ENCODE measurements around the gene PTH2R.
"Not testable (repeated sequence)": the region's sequence is repeated elsewhere in the genome, so short reads cannot be mapped to it uniquely, and the experiment has no call there.

The PTH2R gene

GRCh38 chr2:208529796-208530195 lies 123.2 kb downstream of the PTH2R start:
- H3K4me3 ChIP-seq (ENCODE audit: low read depth, low read length), result no peak overlapping the region
- no peak for DNase-seq (ENCODE audit: low read depth)
- TF ChIP-seq CTCF (IDR thresholded peaks at IDR 0.05; ENCODE audit: insufficient read depth, low read depth, low read length, missing control alignments), result no peak

- H3K4me3 ChIP-seq (ENCODE audit: low read depth, low read length), result no peak overlapping the region
- peak; percentile 11 for DNase-seq (ENCODE audit: low read depth)
- TF ChIP-seq CTCF (IDR thresholded peaks at IDR 0.05; ENCODE audit: insufficient read depth, low read depth, low read length, missing control alignments), result no peak
These were observed 124.8 kb downstream of the PTH2R start for GRCh38 chr2:208531361-208531760.

DNA sequence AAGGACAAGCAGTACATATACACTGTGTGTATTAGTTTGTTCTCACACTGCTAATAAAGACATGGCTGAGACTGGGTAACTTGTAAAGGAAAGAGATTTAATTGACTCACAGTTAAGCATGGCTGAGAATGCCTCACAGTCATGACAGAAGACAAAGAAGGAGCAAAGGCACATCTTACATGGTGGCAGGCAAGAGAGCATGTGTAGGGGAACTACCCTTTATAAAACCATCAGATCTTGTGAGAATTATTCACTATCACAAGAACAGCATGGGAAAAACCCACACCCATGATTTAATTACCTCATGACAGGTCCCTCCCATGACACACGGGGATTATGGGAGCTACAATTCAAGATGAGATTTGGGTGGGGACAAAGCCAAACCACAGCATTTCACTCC lies 129.0 kb downstream of the PTH2R start:
- DNase-seq (ENCODE audit: low read depth); H3K4me3 ChIP-seq (ENCODE audit: low read depth, low read length): not testable (repeated sequence)

- no peak for TF ChIP-seq CTCF (IDR thresholded peaks at IDR 0.05; ENCODE audit: insufficient read depth, low read depth, low read length, missing control alignments)
- DNase-seq (ENCODE audit: low read depth), result no peak
- H3K4me3 ChIP-seq (ENCODE audit: low read depth, low read length), result no peak overlapping the region
These were observed 134.9 kb downstream of the PTH2R start for GRCh38 chr2:208541461-208541988.

- H3K4me3 ChIP-seq (ENCODE audit: low read depth, low read length), result no peak overlapping the region
- DNase-seq (ENCODE audit: low read depth), result no peak
- no peak for TF ChIP-seq CTCF (IDR thresholded peaks at IDR 0.05; ENCODE audit: insufficient read depth, low read depth, low read length, missing control alignments)
These were observed 135.4 kb downstream of the PTH2R start for GRCh38 chr2:208541989-208542464.

DNA sequence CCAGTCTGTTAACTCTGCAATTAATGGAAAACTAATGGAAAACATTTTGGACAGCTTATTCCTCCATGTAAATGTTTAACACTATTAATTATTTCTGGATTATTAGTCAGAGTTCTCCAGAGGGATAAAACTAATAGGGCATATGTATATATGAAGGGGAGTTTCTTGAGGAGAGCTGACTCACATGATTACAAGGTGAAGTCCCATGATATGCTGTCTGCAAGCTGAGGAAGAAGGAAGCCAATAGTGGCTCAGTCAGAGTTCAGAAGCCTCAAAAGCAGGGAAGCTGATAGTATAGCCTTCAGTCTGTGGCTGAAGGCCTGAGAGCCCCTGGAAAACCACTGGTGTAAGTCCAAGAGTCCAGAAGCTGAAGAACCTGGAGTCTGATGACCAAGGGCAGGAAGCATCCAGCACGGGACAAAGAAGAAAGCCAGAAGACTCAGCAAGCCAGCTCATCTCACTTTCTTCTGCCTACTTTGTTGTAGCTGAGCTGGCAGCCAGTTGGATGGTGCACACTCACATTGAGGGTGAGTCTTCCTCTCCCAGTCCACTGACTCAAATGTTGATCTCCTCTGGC lies 136.0 kb downstream of the PTH2R start:
- no peak for TF ChIP-seq CTCF (IDR thresholded peaks at IDR 0.05; ENCODE audit: insufficient read depth, low read depth, low read length, missing control alignments)
- no peak overlapping the region for H3K4me3 ChIP-seq (ENCODE audit: low read depth, low read length)
- no peak for DNase-seq (ENCODE audit: low read depth)
